ENCODE data around the gene SPACA7. TPM values are rescaled to one million over a fixed set of nuclear protein-coding genes. Genes with fewer than 3 reads are reported as not detected.

Gene SPACA7
- total RNA-seq, 1 experiment from 2014 or later = not detected

GRCh38 chr13:112374271-112374670, 1.9 kb upstream of the SPACA7 start:
- Histone ChIP-seq H3K27me3 (ENCODE audit: insufficient read depth, low read length) (no peaks in the 10 kb centered on the region), H3K23ac (ENCODE audit: insufficient read length, low read depth, low read length) (no peak overlapping the region), H2BK15ac (ENCODE audit: low read depth, low read length) (no peak overlapping the region), H3K4me1 (ENCODE audit: insufficient read depth, low read length) (no peaks in the 10 kb centered on the region), H2BK12ac (ENCODE audit: insufficient read length, low read depth, low read length) (no peak overlapping the region), H3K4ac (ENCODE audit: low read depth, low read length) (no peak overlapping the region), H3K79me1 (ENCODE audit: insufficient read depth, low read depth, low read length, poor library complexity, severe bottlenecking) (no peaks in the 10 kb centered on the region), H3K9me3 (ENCODE audit: control insufficient read depth, low read depth, low read length) (no peaks in the 10 kb centered on the region), H4K91ac (ENCODE audit: insufficient read length, low read depth, low read length) (no peak overlapping the region), H3K18ac (ENCODE audit: insufficient read length, low read depth, low read length) (no peak overlapping the region), H3T11ph (ENCODE audit: low read length) (no peak overlapping the region), H3K56ac (ENCODE audit: insufficient read length, low read depth, low read length) (no peak overlapping the region), H4K20me1 (ENCODE audit: control insufficient read depth, insufficient read depth, insufficient read length) (no peaks in the 10 kb centered on the region), H3K4me2 (ENCODE audit: insufficient read depth, insufficient read length, low read length) (no peak overlapping the region), H2AK5ac (ENCODE audit: insufficient read length, low read length) (no peak overlapping the region), H4K8ac (replicated peaks; ENCODE audit: insufficient read length, low read depth, low read length) (no peak overlapping the region), H3K23me2 (ENCODE audit: insufficient read length, low read depth, low read length, poor library complexity, severe bottlenecking) (no peaks in the 10 kb centered on the region), H3K79me2 (ENCODE audit: insufficient read depth, low read length) (no peaks in the 10 kb centered on the region), H3K27ac (ENCODE audit: insufficient read length, low read depth, low read length) (no peak overlapping the region), H3K9ac (ENCODE audit: extremely low read depth, insufficient read length, low read length) (no peak overlapping the region), H4K5ac (ENCODE audit: insufficient read length, low read depth, low read length) (no peak overlapping the region), H2BK20ac (ENCODE audit: low read depth, low read length, poor library complexity, severe bottlenecking) (no peak overlapping the region), H2BK5ac (ENCODE audit: insufficient read length, low read length) (no peak overlapping the region), H2AFZ (ENCODE audit: low read length) (no peak overlapping the region), H3K14ac (ENCODE audit: insufficient read depth, low read length) (peak overlapping the region; percentile 17; the same call in 1 of the 2 replicates), H2BK120ac (ENCODE audit: low read depth, low read length, poor library complexity, severe bottlenecking) (no peak overlapping the region)
- DNase-seq = no peak
- H3K27ac Mint-ChIP-seq = no peak overlapping the region
- TF ChIP-seq CTCF (conservative IDR thresholded peaks at IDR 0.05) = no peak
- peaks cover 0 to 5% (median 4%) of the 10 kb centered on the region in 3 experiments; a peak in 3 of 7 replicates for H3K36me3 Mint-ChIP-seq (ENCODE audit: insufficient read depth in 1 of 3, low read depth in 3 of 3)
- peaks cover 18% of the 10 kb centered on the region for H3K27me3 Mint-ChIP-seq (ENCODE audit: low read depth)
- peaks cover 19 to 29% of the 10 kb centered on the region in 2 experiments for H3K9me3 Mint-ChIP-seq
- WGBS (ENCODE audit: extremely low coverage, insufficient read length, low lambda C conversion rate) = no CpG with 5 or more reads among the region's 10 CpGs
- no peak overlapping the region for H3K4me3 Mint-ChIP-seq
- no peaks in the 10 kb centered on the region for H3K4me1 Mint-ChIP-seq
